HG03045 (cell line): ENCODE results near the gene RGS16.
"Not testable (repeated sequence)": the region's sequence is repeated elsewhere in the genome, so short reads cannot be mapped to it uniquely, and the experiment has no call there.

Experiments
- ATAC-seq: cut with Tn5 transposase; IDR thresholded peaks from one replicate; pipeline ENCODE4 v1.9.1; 2021; ENCODE audit warnings: mild to moderate bottlenecking, moderate library complexity; ENCODE audit not compliant: unreplicated experiment

Gene RGS16, protein sequence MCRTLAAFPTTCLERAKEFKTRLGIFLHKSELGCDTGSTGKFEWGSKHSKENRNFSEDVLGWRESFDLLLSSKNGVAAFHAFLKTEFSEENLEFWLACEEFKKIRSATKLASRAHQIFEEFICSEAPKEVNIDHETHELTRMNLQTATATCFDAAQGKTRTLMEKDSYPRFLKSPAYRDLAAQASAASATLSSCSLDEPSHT

DNA sequence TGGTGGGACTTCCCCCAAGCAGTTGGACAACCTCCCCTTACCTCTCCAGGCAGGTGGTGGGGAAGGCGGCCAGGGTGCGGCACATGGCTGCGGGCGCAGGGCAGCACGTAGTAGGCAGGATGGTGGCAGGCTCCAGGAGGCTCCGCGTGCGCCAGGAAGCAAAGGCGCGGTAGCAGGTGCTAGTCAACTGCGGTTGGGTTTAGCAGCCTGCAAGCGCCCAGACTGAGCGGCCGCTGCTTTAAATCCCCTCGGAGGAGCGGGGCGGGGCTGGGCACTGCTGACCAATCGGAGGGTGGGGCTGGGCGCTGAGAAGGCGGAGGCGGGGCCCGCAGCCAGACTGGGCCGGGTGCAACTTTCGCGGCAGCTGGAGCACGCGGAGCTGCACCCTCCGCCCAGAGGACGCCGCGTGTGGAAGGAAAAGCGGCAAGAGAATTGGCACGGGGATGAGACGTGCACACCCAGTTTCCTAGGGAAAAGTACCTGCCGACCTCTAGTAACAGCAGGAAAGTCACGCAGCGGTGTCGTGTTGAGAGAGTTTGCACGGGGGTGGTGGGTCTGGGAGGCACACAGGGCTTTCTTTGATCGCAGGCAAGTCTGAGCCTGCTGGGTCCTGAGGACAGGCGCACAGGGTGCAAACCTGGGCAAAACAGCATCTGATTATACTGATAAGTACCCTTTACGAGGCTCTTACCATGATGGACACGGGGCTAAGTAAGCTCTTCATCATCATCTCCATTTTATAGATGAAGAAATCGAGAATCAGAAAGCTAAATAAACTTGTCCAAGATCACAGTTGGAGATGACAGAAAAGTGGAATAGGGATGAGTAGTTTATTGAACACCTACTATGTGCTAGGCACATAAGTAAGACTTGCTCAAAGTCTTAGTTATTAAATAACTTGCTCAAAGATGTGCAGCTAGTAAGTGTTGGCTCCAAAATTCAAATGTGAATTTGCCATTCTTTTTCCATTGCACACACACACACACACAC, at the start of gene RGS16:
Gene RGS16 (minus strand): TSS at position 215 of the 990 bp plus-strand sequence. CDS start 130 bp downstream, at position 85.
- peak; percentile 92 for ATAC-seq

DNA sequence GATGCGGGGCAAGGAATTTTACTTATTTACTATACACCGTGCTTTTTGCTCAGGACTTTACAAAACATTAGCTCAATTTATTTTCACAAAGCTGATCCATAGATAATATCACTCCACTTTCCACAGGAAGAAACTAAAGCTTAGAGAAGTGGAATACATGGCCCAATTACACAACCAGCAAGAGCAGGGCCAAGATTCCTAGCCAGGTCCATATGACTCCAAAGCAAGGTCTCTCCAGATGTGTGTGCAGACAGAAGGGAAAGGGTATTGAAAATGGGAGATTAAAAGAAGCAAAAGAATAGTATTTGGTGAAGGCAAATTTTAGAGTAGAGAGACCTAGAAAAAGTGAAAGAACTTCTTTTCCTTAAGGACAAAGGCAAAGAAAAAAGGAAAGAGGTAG, 49.8 kb upstream of the RGS16 start:
- ATAC-seq: no peak

DNA sequence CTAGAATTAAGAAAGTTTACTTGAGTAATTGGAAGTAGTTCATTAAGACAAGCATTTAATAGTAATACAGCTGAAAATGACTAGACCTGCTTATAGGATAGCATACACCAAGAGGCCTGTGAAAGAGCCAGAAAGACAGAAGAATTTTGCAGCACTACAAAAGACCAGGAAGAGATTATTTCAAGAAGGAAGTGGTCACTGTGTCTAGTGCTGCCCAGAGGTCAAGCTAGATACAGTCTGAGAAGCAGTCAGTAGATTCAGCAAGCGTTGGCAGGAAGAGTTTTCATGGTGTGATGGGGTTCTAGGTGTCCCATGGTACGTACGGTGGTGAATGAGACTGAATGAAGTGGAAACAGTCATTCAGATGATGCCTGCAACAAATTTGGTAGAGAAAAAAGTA, 48.7 kb upstream of the RGS16 start:
- ATAC-seq: no peak

DNA sequence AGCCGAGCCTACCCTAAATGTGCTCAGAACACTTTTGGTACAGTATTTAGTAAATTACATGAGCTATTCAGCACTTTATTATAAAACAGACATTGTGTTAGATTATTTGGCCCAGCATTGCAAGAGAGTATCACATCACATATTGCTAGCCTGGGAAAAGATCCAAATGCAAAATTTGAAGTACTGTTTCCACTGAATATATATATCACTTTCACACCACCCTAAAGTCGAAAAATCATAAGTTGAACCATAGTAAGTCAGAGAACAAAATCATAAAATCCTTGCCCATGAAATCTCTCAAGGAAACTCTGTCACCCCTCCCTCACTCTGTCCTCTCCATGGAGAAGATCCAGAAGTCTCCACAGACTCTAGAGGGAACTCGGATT, 47.1 kb upstream of the RGS16 start:
- ATAC-seq: no peak

DNA sequence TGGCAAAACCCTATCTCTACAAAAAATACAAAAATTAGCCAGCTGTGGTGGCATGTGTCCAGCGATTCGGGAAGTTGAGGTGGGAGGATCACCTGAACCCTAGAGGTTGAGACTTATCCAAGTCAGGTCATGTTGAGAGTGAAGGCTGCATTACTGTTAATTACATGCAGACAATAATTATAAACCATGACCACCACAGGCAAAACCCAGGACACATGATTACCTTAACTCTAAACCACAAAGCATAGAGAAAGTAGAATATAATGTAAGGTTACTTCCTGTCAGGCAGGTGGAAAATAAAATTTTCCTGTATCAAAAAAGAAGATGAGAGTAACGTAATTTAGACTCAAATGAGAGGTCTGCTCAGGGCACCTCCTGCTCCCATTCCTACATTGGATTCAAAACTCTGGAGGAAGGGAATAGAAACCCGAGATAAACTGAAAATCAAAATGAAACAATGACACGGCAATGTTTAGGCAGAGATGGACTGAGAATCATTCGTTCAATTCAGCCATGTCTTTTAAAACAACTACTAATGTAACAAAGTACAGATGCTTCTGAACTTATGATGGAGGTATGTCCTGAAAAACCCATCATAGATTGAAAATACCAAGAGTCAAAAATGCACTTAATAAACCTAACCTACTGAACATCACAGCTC, 46.6 kb upstream of the RGS16 start:
- no peak for ATAC-seq

DNA sequence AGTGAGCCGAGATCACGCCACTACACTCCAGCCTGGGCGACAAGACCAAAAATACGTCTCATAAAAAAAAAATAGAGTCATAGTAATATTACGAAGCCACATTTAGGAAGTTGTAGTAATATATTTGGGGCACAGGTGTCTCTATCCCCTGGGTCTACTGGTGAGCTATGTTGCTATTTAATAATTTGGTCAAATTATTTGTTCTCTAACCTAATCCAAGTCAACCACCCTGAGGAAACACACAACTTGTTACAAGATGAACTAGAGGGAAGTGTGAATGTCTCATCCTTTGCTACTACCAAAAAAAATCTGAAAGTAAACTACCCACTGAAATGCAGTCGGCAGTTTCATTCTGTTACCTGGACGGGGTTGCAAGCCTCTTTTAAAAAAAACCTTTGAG, 44.9 kb upstream of the RGS16 start:
- no peak for ATAC-seq

DNA sequence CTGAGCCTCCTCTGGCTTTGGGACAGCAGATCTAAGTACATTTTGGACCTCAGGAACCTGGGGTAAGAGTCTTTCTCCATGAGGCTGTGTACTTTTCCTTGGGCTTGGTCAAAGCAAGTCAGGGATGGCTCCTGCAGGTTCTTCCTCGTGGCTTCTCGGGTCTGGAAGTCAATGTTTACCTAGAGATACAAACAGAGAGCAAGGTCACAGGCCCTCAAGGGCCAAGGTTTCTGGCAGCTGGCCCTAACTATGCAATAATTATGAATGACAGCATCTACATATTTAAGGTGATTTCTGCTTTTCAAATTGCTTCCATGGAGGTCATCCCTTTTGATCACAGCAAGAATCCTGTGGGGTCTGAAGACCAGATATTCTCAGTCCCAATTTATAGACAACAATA, 42.5 kb upstream of the RGS16 start:
- no peak for ATAC-seq

DNA sequence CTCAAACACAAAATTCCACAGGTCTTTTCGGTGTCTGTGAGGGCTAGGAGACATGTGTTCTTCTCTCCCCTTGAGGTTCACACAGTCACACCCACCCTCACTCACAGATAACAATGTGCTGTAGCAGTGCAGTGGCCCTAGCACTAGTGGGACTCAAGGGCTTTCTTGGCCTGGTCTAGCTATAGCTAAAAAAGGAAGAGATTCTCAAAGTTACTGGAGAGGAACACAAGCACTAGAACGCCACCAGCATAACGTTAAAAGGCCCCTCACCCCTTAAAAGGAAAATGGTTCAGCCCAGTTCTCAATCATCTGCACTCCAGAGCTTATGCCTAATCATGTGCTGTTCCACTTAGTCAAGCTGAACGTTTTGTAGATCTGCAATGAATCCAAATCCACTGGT, 40.7 kb upstream of the RGS16 start:
- no peak for ATAC-seq

DNA sequence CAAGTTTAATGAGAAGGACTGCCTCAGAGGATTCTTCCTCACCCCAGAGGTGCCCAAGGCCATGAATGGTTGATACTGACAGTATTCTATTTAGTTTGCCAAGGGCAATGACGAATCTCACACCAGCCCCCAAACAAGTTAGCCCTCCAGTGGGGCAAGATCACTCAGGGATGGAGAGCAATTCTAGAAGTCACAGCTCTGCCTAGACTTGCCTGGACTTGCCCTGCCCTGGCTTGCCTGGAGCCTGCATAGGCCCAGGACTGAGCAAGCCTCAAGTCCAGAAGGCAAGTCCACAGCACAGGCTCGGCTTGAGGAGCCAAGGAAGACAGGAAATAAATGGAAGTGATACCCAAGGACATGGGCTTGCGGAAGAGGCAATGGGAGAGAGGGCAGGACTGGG, 39.5 kb upstream of the RGS16 start:
- no peak for ATAC-seq

DNA sequence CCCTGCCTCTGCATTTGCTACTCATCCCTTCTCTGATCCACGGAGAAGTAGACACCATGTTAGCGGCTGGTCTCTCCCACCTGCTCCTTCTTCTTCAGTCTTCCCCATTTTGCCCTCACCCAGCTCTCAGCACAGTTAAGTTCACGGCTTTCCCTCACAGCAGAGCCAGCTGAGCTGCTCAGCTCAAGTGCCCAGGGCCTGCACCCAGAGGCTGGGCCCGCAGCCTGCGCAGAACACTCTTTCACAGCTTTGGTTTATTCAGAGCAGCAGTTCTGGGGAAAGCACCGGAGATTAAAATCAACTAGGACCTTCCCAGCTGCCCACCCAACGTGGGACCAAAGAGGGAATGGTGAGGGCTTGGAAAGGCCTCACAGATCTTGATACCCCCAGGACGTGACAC, 38.3 kb upstream of the RGS16 start:
- ATAC-seq: no peak

DNA sequence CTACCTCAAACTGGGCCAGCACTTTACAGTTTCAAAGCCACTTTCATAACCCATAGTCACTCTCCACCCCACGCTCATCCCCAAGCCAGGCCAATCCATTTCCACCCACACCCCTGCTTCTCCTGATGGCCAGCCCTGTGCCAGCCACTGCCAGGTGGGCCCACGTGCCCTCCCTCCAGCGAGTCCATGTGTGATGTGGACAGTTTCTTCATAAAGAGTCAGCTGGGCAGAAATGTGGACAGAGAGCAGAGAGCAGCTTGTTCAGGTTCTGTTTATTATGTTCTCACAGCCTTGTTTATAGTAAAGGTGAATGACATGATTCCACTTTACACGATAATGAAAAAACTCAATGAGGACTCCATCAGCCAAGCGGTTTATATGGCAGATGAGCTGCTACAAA, 37.4 kb upstream of the RGS16 start:
- ATAC-seq: no peak

DNA sequence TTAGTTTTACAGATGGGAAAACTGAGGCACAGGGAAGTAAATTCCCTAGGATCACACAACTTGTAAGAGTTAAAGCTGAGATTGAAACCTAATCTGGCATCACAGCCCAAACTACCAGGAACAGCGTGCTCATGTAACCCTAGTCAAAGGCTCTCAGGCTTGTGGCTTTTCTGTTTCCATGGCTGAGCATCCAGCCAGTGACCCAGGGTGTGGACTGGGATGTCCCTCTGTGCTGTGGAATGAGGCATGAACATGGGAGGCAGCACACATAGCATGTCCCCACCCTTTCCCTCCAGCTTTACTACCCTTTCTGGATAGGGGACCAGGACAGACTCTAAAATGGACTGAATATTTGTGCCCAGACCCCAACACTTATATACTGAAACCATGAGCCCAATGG, 35.1 kb upstream of the RGS16 start:
- no peak for ATAC-seq

DNA sequence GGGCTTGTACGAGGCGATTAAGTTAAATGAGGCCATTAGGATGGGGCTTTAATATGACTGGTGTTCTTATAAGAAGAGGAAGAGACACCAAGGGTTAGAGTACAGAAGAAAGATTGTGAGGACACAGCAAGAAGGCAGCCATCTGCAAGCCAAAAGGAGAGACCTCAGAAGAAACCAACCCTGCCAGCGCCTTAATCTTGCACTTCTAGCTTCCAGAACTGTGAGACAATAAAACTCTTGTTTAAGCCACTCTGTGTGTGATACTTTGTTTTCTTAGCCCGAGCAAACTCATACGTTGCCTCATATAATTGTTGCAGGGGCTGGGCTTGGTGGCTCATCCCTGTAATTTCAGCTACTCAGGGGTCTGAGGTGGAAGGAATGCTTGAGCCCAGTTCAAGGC, 33.6 kb upstream of the RGS16 start:
- ATAC-seq: no peak

DNA sequence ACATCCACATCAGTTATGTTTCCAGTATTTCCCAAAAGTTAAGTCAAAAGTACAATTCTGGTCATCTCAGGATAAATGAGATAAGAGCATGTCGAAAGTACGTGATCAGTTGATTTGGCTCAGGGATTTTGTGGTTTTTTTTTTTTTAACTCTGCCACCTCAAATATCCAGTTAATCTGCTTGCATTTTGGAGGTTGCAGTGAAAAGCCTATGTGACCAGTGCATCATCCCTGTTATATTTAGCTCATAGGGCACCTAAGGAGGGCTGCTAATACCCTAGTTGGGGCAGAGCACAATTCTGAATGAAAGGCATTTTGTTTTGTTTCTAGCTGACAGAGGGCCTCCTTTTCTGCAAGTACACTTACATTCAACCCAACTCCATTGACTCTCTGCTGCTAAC, 31.7 kb upstream of the RGS16 start:
- no peak for ATAC-seq

DNA sequence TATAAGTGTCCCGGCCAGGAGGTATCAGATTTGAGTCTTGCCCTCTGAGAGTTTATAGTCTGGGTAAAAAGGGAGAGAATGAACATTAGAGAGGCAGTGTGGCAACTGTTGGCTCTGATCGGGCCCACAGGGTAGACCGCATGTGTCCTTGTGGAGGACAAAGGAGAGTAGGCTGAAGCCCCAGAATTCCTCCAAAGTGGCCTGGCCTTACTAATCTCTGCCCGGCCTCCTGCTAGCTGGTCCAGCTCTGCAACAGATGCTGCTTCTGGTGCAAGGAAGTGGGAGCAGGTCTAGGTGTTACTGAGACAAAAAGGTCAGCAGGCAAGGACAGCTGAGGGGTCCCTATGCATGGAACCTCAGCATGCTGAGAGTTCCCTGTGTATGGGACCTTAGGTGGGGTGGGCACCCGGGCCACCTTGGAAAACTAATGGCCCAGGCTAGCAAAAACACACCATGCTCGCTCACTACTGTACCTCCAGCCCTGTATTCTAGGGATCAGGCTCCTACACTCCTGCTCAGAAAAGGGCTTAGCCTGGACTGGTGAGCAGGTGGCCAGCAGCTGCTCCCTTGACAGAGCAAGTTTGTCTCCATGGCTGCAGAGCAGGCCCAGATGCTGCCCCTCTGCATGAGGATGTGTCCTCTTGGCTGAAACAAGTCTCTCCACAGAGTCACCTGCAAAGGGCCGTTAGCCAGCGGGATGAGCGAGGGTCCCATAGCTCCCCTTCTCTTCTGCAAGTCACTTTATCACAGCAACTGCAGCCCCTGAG, 30.3 kb upstream of the RGS16 start:
- ATAC-seq: no peak

DNA sequence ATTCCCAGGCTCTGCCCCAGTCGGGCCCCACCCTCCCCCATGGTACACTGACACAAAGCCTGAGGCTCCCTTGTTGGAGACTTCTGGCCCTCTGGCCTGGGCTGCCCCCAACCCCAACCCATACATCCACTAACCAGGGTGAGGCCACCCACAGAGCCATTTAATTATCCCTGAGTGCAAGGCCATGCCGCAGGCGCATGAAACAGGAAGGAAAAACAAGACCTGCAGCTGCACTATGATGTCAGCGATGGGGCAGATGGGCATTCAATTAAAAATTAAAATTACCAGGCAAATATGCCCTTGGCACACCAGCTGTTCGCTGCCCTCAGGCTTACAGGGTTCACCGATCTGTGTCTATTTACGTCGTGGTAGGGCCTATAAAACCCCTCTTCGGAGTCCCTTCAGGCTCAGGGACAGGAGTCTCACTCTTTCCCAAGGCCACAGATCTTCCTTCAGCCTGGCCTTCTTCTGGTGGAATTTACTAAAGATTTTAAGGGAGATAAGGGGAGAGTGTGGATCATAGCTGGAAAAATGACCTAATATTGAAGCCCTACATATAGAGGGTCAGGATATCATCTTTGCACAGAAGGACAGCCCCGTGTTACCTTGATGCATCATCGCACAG, 29.6 kb upstream of the RGS16 start:
- ATAC-seq: no peak

DNA sequence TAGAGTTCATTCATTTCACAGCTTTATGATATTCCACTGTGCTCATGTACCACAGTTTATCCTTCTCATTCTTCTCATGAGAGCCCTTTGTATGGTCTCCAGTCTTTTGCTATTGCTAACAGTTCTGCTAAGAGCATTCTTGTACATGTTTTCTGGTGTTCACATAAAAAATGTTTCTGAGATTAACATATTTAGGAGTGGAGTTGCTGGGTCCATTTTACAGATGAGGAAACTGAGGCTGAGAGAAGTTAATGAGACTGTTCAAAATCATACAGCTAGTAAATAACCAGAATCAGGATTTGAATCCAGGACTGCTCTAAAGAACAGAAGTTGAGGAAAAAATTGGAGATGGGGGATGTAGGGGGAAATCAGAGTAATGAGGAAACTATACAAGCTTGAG, 28.8 kb upstream of the RGS16 start:
- no peak for ATAC-seq

DNA sequence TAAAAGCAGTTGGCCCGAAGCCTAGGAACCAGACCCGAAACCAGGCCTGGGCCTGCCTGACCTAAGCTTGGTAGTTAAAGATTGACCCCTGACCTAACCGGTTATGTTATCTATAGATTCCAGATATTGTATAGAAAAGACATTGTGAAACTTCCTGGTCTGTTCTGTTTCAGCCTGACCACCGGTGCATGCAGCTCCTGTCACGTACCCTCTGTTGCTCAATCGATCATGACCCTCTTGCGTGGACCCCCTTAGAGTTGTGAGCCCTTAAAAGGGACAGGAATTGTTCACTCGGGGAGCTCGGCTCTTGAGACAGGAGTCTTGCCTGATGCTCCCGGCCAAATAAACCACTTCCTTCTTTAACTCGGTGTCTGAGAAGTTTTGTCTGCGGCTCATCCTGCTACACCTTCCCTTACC, 28.3 kb upstream of the RGS16 start:
- not testable (repeated sequence) for ATAC-seq

DNA sequence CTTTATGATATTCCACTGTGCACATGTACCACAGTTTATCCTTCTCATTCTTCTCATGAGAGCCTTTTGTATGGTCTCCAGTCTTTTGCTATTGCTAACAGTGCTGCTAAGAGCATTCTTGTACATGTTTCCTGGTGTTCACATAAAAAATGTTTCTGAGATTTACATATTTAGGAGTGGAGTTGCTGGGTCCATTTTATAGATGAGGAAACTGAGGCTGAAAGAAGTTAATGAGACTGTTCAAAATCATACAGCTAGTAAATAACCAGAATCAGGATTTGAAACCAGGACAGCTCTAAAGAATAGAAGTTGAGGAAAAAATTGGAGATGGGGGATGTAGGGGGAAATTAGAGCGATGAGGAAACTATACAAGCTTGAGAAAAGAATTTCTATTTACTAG, 27.8 kb upstream of the RGS16 start:
- ATAC-seq: no peak

DNA sequence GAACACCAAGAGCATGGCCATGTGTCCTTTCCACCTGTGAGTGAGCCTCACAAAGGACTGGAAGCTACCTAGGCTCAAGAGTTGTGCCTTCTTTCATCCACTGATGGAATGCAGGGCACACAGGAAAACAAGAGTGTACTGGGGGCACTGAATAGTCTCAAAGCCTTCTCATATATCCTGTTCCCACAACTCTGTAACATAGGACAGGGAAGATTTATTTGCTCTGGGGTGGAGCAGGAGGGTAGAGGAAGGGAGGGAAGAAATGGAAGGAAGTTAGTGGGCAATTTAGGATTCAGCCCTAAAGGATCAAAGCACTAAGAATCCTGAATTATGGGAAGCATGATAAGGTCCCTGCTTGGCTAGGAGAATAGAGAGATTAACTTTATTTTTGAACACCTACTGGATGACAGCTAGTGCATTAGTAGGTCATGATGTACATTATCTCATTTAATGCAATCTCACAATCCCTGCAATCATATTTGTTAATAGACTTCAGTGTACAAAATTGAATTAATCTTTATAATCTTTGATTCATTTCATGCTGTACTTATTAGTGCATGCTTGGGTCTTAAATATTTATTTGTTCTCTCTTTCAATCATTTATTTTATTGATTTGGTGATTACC, 27.0 kb upstream of the RGS16 start:
- no peak for ATAC-seq
